ENCODE measurements around the gene MPV17.
"Not testable (repeated sequence)": the region's sequence is repeated elsewhere in the genome, so short reads cannot be mapped to it uniquely, and the experiment has no call there.

The MPV17 gene

GRCh38 chr2:27322301-27322765 lies 564 bp downstream of the MPV17 start:
- DNase-seq: no peak

GRCh38 chr2:27320958-27321543 lies 1.8 kb downstream of the MPV17 start:
- DNase-seq: no peak

GRCh38 chr2:27319839-27320238 lies 3.1 kb downstream of the MPV17 start:
- not testable (repeated sequence) for DNase-seq

GRCh38 chr2:27316655-27317412 lies 6.1 kb downstream of the MPV17 start:
- DNase-seq: peak in 1 of 3 experiments; percentile 55

- DNase-seq: no peak
Observed at GRCh38 chr2:27315122-27315521, 7.8 kb downstream of the MPV17 start.

- DNase-seq: no peak
Observed at GRCh38 chr2:27314709-27315108, 8.2 kb downstream of the MPV17 start.

- DNase-seq: no peak
Observed at GRCh38 chr2:27313882-27314645, 8.8 kb downstream of the MPV17 start.

GRCh38 chr2:27312152-27312551 lies 10.7 kb downstream of the MPV17 start:
- no peak for DNase-seq

- DNase-seq: no peak
Observed at GRCh38 chr2:27309651-27310050, 13.2 kb downstream of the MPV17 start.

- no peak for DNase-seq
Observed at GRCh38 chr2:27308359-27308881, 14.5 kb downstream of the MPV17 start, which contains the start of gene UCN. Gene UCN (minus strand): TSS chr2:27308445. CDS start chr2:27307895, 550 bp downstream.

- no peak for DNase-seq
Observed at GRCh38 chr2:27307545-27308358, 15.1 kb downstream of the MPV17 start.

GRCh38 chr2:27307287-27307544 lies 15.7 kb downstream of the MPV17 start:
- DNase-seq: no peak

- DNase-seq: no peak
Observed at GRCh38 chr2:27306573-27307286, 16.2 kb downstream of the MPV17 start.

GRCh38 chr2:27306136-27306535 lies 16.8 kb downstream of the MPV17 start:
- DNase-seq: no peak

GRCh38 chr2:27305516-27305915 lies 17.4 kb downstream of the MPV17 start:
- DNase-seq: no peak

GRCh38 chr2:27304488-27305240 lies 18.2 kb downstream of the MPV17 start:
- DNase-seq: no peak

GRCh38 chr2:27303093-27304025 lies 19.5 kb downstream of the MPV17 start:
- peak; percentile 51 to 83 (median 79) for DNase-seq

- DNase-seq: not testable (repeated sequence)
Observed at GRCh38 chr2:27300606-27301005, 22.3 kb downstream of the MPV17 start.

GRCh38 chr2:27298391-27299080 lies 24.4 kb downstream of the MPV17 start:
- DNase-seq: no peak

Data from NCI-H1417 (cell line).